Right lobe of liver (tissue), 4 donors: ENCODE results near the gene EXOC3.

Experiments used
- POLR2A ChIP-seq: fragments of 450-650 bp; IDR thresholded peaks from one replicate; pipeline ENCODE4 v1.6.1; 2017; ENCODE audit warnings: antibody characterized with exemption, mild to moderate bottlenecking
- TF ChIP-seq, protein P1 (sequence below), 4 donors: fragments of 200-600 bp in 3 of 4; fragments of 450-650 bp in 1 of 4; IDR thresholded peaks; one replicate each; pipeline versions ENCODE4 v1.5.1 to v1.8.0; 2016 to 2022; ENCODE audit warnings: antibody characterized with exemption in 4 of 4, mild to moderate bottlenecking in 2 of 4
- donor health status: DM: no; HTN: no; CAD: no.
- donor health status: DM: no; HTN: no; CAD: no.
- donor health status: DM: no; HTN: yes; CAD: no.

DNA sequence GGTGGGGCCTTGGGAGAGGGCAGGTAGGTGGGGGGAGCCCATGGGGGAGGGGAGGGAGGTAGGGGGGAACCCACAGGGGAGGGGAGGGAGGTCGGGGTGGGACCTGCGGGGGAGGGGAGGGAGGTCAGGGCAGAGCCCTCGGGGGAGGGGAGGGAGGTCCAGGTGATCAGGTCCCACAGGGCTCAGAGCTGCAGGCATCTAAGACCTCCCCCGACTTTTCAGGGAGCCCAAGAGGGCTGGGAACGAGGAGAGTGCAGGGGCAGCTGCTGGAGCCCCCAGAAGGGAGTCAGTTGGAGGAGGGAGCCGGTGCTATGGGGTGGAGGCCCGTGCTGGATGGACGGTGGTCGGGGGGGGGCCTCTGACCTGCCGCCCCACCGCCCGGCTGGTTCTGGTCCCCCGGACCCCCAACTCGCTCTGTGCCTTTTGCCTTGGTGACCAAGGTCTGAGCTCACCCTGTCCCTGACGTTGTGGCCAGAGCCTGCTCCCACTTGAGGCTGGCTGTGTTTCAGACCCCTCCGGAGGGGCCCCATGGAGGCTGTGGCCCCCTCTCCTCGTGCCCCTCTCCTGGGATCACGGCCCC, 49.4 kb downstream of the EXOC3 start:
- TF ChIP-seq, protein P1, sequence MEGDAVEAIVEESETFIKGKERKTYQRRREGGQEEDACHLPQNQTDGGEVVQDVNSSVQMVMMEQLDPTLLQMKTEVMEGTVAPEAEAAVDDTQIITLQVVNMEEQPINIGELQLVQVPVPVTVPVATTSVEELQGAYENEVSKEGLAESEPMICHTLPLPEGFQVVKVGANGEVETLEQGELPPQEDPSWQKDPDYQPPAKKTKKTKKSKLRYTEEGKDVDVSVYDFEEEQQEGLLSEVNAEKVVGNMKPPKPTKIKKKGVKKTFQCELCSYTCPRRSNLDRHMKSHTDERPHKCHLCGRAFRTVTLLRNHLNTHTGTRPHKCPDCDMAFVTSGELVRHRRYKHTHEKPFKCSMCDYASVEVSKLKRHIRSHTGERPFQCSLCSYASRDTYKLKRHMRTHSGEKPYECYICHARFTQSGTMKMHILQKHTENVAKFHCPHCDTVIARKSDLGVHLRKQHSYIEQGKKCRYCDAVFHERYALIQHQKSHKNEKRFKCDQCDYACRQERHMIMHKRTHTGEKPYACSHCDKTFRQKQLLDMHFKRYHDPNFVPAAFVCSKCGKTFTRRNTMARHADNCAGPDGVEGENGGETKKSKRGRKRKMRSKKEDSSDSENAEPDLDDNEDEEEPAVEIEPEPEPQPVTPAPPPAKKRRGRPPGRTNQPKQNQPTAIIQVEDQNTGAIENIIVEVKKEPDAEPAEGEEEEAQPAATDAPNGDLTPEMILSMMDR (IDR thresholded peaks at IDR 0.05) = no peak
- TF ChIP-seq POLR2A = no peak
